Measurements from ENCODE around the gene EGF.
"Not testable (repeated sequence)": the region's sequence is repeated elsewhere in the genome, so short reads cannot be mapped to it uniquely, and the experiment has no call there.

Gene EGF

GRCh38 chr4:109915385-109916026, 2.8 kb downstream of the EGF start:
- DNase-seq: no peak

DNA sequence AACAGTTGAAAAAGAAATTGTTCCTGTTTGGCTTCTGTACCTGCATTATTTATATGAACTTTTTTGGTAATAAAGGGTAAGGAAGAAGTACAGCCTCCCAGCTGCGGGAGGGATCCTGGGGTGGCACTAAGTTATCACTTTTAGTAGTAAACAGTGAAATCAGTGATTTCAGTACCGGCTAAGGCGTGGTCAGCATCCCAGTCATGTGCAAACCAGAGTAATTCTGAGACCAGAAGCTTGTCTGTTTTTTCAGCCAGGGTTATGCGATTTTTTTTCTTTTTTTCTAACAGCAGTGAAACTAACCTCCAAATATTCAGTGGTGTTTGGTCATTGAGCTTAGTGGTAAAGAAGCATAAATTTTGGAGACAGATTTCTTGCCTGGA, 3.3 kb downstream of the EGF start:
- no peak for DNase-seq

- no peak for DNase-seq
Observed at GRCh38 chr4:109921384-109921808, 8.7 kb downstream of the EGF start.

GRCh38 chr4:109925396-109925795, 12.7 kb downstream of the EGF start:
- no peak for DNase-seq

DNA sequence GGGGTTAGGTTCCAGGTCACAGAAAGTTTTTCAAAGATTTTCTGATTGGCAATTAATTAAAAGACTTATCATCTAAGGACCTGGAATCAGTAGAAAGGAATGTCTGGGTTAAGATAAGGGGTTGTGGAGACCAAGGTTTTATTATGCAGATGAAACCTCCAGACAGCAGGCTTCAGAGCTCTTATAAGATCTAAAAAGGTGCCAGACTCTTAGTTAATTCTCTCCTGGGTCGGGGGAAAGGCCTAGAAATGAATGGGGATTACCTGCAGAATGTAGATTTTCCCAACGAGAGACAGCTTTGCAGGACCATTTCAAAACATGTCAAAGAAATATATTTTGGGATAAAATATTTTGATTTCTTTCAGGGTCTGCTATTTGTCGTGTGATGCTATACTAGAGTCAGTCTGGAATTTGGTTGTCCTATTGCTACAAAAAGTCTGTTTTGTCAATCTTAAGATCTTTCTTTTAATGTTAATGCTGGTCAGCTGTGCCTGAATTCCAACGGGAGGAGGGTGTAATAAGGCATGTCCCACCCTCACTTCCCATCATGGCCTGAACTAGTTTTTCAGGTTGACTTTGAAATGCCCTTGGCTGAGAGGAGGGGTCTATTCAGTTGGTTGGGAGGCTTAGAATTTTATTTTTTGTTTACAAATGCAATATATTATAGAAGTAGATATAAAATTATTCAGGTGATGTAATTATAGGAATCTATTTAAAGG, 15.8 kb downstream of the EGF start:
- DNase-seq: no peak

DNA sequence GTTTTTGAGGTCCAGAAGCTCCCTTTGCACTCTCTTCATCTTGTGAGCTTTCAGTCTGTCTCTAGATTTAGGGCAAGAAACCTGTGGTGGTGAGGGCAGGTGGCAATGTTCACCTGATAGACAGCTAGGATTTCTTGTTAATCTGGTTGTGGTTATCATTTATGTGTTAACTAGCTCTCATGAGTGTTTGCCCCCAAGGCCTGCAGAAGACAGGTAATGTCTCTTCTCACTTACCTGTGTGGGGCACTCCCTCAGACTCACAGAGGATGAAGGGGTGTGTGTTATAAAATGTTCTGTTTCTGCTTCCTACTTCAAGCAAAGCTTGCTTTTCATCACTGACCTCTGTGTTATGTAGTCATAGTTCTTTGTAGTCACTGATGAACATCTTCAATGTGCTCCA, 17.8 kb downstream of the EGF start:
- DNase-seq: no peak

DNA sequence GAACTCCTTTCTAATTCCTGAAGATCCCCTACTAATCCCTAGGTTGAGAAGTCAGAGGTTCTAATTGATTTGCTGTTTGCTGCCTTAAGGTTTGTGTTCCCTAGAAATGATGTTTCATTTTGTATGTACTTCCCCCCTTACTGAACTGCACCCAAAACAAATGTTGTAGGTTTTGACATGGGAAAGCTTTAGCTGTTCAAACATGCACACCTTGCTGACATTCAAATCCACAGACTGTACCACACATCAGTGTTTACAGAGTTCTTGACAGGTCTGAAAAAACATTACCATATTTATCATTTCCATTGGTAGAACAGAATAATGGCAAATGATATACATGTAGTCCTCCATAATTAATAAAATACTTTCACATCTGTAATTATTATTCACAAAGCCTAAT, 18.2 kb downstream of the EGF start:
- DNase-seq: no peak

- no peak for DNase-seq
Observed at GRCh38 chr4:109931318-109931717, 18.6 kb downstream of the EGF start.

GRCh38 chr4:109937352-109937751, 24.7 kb downstream of the EGF start:
- not testable (repeated sequence) for DNase-seq

DNA sequence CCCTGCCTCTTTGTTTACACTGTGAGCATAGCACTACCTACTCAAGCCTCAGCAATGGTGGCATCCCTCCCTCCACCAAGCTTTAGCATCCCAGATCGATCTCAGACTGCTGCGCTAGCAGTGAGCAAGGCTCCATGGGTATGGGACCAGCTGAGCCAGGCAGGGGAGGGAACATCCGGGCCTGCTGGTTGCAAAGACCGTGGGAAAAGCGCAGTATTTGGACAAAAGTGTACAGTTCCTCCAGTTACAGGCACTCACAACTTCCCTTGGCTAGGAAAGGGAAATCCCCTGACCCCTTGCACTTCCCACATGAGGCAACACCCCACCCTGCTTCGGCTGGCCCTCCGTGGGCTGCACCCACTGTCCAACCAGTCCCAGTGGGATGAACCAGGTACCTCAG, 26.5 kb downstream of the EGF start:
- DNase-seq: peak; percentile 71

- DNase-seq: peak; percentile 20
Observed at GRCh38 chr4:109942292-109942926, 29.7 kb downstream of the EGF start.

GRCh38 chr4:109943745-109944144, 31.1 kb downstream of the EGF start:
- no peak for DNase-seq

GRCh38 chr4:109944591-109944990, 31.9 kb downstream of the EGF start:
- peak; percentile 84 for DNase-seq

- peak; percentile 88 for DNase-seq
Observed at GRCh38 chr4:109945056-109945455, 32.4 kb downstream of the EGF start.

DNA sequence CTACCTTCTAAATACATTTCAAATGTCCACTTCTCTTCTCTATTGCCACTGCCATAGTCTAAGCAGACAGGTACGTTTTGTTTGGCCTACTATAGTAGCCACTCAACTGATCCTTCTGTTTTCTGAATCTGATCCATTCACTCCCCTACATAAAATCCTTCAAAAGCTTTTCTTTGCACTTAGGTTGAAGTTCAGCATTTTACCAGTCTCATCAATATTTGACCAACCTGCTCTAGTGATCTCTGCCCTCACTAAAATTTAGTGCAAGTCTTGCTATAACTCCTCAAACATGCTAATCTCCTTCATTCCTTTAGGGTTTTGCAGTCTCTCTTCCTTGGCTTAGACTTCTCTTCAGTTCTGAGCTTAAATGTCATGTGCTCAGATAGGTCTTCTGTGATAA, 33.4 kb downstream of the EGF start:
- DNase-seq: no peak

GRCh38 chr4:109947457-109947856, 34.8 kb downstream of the EGF start:
- peak; percentile 31 for DNase-seq

DNA sequence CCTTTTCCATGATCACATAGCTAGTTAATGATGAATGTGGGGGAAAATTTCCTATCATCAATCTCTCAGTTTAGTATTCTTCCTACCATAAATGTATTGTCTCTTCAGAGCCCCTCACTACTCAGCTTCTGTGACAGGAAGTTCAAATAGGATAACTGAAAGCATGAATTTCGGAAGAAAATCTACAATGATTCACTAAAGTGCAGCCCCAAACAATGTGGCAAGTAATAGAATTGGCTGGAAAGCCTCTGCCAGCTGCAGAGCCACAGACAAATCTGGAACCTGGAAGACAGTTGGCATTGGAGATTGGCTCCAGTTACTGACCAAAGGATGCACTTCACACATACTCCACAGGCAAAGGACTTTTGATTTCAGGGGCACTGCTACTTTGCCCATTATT, 35.2 kb downstream of the EGF start:
- no peak for DNase-seq

DNA sequence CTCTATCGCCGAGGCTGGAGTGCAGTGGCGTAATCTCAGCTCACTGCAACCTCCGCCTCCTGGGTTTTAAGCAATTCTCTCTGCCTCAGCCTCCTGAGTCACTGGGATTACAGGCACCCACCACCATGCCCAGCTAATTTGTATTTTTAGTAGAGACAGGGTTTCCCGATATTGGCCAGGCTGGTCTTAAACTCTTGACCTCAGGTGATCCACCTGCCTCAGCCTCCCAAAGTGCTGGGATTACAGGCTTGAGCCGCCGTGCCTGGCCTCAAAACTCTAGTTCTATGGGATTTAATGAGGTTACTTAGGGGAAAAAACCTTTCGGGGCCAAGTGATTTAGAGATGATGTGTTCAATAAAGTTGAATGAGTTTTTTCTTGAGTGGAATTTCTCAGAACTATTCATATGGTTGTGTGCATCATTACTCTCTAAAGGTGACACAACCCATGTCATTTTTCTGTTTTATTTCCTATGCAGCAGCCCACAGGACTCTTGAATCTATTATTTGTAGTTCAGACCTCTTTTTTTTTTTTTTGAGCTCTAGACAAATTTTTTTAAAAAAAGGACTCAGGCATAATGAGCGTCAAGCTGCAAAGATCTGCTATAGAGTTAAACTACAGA, 36.5 kb downstream of the EGF start:
- peak; percentile 18 for DNase-seq

GRCh38 chr4:109952612-109953011, 39.9 kb downstream of the EGF start:
- DNase-seq: no peak

GRCh38 chr4:109953556-109953955, 40.9 kb downstream of the EGF start:
- no peak for DNase-seq

GRCh38 chr4:109955146-109955545, 42.5 kb downstream of the EGF start:
- DNase-seq: no peak

GRCh38 chr4:109957227-109957626, 44.5 kb downstream of the EGF start:
- DNase-seq: no peak

- no peak for DNase-seq
Observed at GRCh38 chr4:109959195-109959594, 46.5 kb downstream of the EGF start.

GRCh38 chr4:109962401-109962800, 49.7 kb downstream of the EGF start:
- DNase-seq: no peak
